ENCODE data around the gene CD1B. TPM values are rescaled to one million over a fixed set of nuclear protein-coding genes. Genes with fewer than 3 reads are reported as not detected.

The CD1B gene
- total RNA-seq, 1 experiment from 2014 or later: not detected

GRCh38 chr1:158335213-158335532 lies 3.8 kb upstream of the CD1B start:
- TF ChIP-seq TCF7L2 (IDR thresholded peaks at IDR 0.05; ENCODE audit: low read depth, low read length) (no peak), POLR2AphosphoS5 (IDR thresholded peaks at IDR 0.05; ENCODE audit: low read depth, low read length) (no peak), SIN3A (IDR thresholded peaks at IDR 0.05; ENCODE audit: borderline replicate concordance, insufficient read depth, low read depth, low read length) (no peak), CTCF (IDR thresholded peaks at IDR 0.05) (no peak)
- TF ChIP-seq, protein P1, sequence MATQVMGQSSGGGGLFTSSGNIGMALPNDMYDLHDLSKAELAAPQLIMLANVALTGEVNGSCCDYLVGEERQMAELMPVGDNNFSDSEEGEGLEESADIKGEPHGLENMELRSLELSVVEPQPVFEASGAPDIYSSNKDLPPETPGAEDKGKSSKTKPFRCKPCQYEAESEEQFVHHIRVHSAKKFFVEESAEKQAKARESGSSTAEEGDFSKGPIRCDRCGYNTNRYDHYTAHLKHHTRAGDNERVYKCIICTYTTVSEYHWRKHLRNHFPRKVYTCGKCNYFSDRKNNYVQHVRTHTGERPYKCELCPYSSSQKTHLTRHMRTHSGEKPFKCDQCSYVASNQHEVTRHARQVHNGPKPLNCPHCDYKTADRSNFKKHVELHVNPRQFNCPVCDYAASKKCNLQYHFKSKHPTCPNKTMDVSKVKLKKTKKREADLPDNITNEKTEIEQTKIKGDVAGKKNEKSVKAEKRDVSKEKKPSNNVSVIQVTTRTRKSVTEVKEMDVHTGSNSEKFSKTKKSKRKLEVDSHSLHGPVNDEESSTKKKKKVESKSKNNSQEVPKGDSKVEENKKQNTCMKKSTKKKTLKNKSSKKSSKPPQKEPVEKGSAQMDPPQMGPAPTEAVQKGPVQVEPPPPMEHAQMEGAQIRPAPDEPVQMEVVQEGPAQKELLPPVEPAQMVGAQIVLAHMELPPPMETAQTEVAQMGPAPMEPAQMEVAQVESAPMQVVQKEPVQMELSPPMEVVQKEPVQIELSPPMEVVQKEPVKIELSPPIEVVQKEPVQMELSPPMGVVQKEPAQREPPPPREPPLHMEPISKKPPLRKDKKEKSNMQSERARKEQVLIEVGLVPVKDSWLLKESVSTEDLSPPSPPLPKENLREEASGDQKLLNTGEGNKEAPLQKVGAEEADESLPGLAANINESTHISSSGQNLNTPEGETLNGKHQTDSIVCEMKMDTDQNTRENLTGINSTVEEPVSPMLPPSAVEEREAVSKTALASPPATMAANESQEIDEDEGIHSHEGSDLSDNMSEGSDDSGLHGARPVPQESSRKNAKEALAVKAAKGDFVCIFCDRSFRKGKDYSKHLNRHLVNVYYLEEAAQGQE (IDR thresholded peaks at IDR 0.05; ENCODE audit: insufficient read depth in 1 of 2, low read depth in 2 of 2, low read length in 1 of 2): no peak
- Histone ChIP-seq H3K9me3 (ENCODE audit: control insufficient read depth, insufficient read depth, low read depth, low read length) (no peaks in the 10 kb centered on the region), H3K27me3 (ENCODE audit: control insufficient read depth, insufficient read depth, low read length) (no peaks in the 10 kb centered on the region), H3K27ac (ENCODE audit: low read length) (no peak overlapping the region), H3K4me1 (ENCODE audit: control insufficient read depth, insufficient read depth, low read length) (no peaks in the 10 kb centered on the region), H3K4me3 (ENCODE audit: low read depth in 2 of 2, low read length in 2 of 2) (no peak overlapping the region), H3K36me3 (ENCODE audit: control insufficient read depth, insufficient read depth, low read length) (no peaks in the 10 kb centered on the region)
- in situ Hi-C loops (cut with HindIII; ENCODE audit: low pct_unique_long_range_greater_than_20kb, low sequenced_read_pairs) (no loop called here), intact Hi-C loops (cut with micrococcal nuclease; ENCODE audit: unreplicated experiment) (no loop called here)
- CTCF ChIA-PET: no interaction called here
- no peak for ATAC-seq
- POLR2A ChIA-PET: no interaction called here
- no peak for DNase-seq (ENCODE audit: low read depth, low spot score)
- no TSS peak for BruUV-seq (replicated peaks)

DNA sequence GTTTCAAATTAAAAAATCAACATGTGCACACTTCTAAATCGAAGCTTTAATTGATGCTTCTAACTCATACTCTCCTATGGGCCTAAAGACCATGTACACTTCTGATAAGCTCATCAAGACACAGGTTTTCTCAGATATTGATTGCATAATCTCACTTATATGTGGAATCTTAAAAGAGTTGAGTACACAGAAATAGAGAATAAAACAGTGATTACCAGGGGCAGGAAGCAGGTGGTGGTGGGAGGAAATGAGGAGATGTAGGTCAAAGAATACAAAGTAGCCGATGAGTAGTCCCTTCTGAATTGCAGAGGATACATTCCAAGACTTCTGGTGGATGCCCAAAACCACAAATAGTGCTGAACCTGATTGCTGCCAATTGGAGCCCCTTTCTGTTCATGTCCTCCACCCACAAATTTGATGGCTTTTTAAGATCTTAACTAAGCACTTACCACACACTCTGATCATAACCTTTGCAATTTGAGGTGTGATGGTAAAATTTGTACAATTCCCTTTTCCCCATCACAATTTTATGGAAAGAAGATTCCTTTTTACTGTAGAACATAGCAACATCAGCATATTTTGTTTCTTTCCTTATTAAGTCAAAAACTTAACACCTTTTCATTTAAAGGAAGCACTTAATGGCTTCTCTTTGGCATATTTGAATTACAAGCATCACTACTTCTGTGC lies 3.3 kb upstream of the CD1B start:
- in situ Hi-C loops (cut with HindIII; ENCODE audit: low pct_unique_long_range_greater_than_20kb, low sequenced_read_pairs): no loop called here
- CTCF ChIA-PET: no interaction called here
- BruUV-seq (replicated peaks): no TSS peak

More for the DNA sequence above, 3.3 kb upstream of the CD1B start:
- no peaks in the 10 kb centered on the region for H3K9me3 ChIP-seq (ENCODE audit: control insufficient read depth, insufficient read depth, low read depth, low read length)
- POLR2A ChIA-PET: no interaction called here
- no peaks in the 10 kb centered on the region for H3K27me3 ChIP-seq (ENCODE audit: control insufficient read depth, insufficient read depth, low read length)
- TF ChIP-seq, protein P1 (IDR thresholded peaks at IDR 0.05; ENCODE audit: insufficient read depth in 1 of 2, low read depth in 2 of 2, low read length in 1 of 2): no peak
- no peak for TF ChIP-seq CTCF (IDR thresholded peaks at IDR 0.05)
- TF ChIP-seq SIN3A (IDR thresholded peaks at IDR 0.05; ENCODE audit: borderline replicate concordance, insufficient read depth, low read depth, low read length): no peak
- no peak for TF ChIP-seq POLR2AphosphoS5 (IDR thresholded peaks at IDR 0.05; ENCODE audit: low read depth, low read length)
- TF ChIP-seq TCF7L2 (IDR thresholded peaks at IDR 0.05; ENCODE audit: low read depth, low read length): no peak
- no peak overlapping the region for H3K27ac ChIP-seq (ENCODE audit: low read length)
- no peak for DNase-seq (ENCODE audit: low read depth, low spot score)
- no peaks in the 10 kb centered on the region for H3K4me1 ChIP-seq (ENCODE audit: control insufficient read depth, insufficient read depth, low read length)
- no peaks in the 10 kb centered on the region for H3K36me3 ChIP-seq (ENCODE audit: control insufficient read depth, insufficient read depth, low read length)
- ATAC-seq: no peak
- intact Hi-C loops (cut with micrococcal nuclease; ENCODE audit: unreplicated experiment): no loop called here
- no peak overlapping the region for H3K4me3 ChIP-seq (ENCODE audit: low read depth in 2 of 2, low read length in 2 of 2)

All from Panc1 (cell line).